Measurements from ENCODE around the gene PEMT.

PEMT gene

GRCh38 chr17:17553217-17554195 lies 38.0 kb downstream of the PEMT start:
- no peak for DNase-seq (ENCODE audit: low read depth)

GRCh38 chr17:17552351-17553216 lies 38.9 kb downstream of the PEMT start:
- no peak for DNase-seq (ENCODE audit: low read depth)

GRCh38 chr17:17551361-17551760 lies 40.1 kb downstream of the PEMT start:
- DNase-seq (ENCODE audit: low read depth): no peak

GRCh38 chr17:17549732-17550366 lies 41.7 kb downstream of the PEMT start:
- DNase-seq (ENCODE audit: low read depth): no peak

- no peak for DNase-seq (ENCODE audit: low read depth)
Measured at GRCh38 chr17:17548044-17548443, 43.5 kb downstream of the PEMT start.

GRCh38 chr17:17547210-17547764 lies 44.2 kb downstream of the PEMT start:
- no peak for DNase-seq (ENCODE audit: low read depth)

GRCh38 chr17:17546399-17547185 lies 44.9 kb downstream of the PEMT start:
- DNase-seq (ENCODE audit: low read depth): no peak

GRCh38 chr17:17545984-17546383 lies 45.5 kb downstream of the PEMT start:
- DNase-seq (ENCODE audit: low read depth): no peak

- no peak for DNase-seq (ENCODE audit: low read depth)
Measured at GRCh38 chr17:17545031-17545820, 46.3 kb downstream of the PEMT start.

GRCh38 chr17:17542906-17543635 lies 48.4 kb downstream of the PEMT start:
- DNase-seq (ENCODE audit: low read depth): no peak

GRCh38 chr17:17541640-17542001 lies 49.9 kb downstream of the PEMT start:
- DNase-seq (ENCODE audit: low read depth): no peak

GRCh38 chr17:17540935-17541639 lies 50.4 kb downstream of the PEMT start:
- no peak for DNase-seq (ENCODE audit: low read depth)

- no peak for DNase-seq (ENCODE audit: low read depth)
Measured at GRCh38 chr17:17540278-17540906, 51.1 kb downstream of the PEMT start.

- DNase-seq (ENCODE audit: low read depth): no peak
Measured at GRCh38 chr17:17539591-17539990, 51.9 kb downstream of the PEMT start.

- no peak for DNase-seq (ENCODE audit: low read depth)
Measured at GRCh38 chr17:17538417-17539391, 52.8 kb downstream of the PEMT start.

GRCh38 chr17:17537311-17538099 lies 54.0 kb downstream of the PEMT start:
- no peak for DNase-seq (ENCODE audit: low read depth)

GRCh38 chr17:17536702-17537101 lies 54.8 kb downstream of the PEMT start:
- DNase-seq (ENCODE audit: low read depth): no peak

Measured in activated gamma-delta T cell treated with anti-CD3 and anti-CD28 coated beads, Interleukin-2, amount 50 U/mL, for 16 hours (primary cell).